ENCODE measurements around the gene PGAP2. TPM values are rescaled to one million over a fixed set of nuclear protein-coding genes. Genes with fewer than 3 reads are reported as not detected.

The PGAP2 gene
- total RNA-seq, 4 donors from 2014 or later, result 9.1 to 67.2 (median 53.7) TPM

DNA sequence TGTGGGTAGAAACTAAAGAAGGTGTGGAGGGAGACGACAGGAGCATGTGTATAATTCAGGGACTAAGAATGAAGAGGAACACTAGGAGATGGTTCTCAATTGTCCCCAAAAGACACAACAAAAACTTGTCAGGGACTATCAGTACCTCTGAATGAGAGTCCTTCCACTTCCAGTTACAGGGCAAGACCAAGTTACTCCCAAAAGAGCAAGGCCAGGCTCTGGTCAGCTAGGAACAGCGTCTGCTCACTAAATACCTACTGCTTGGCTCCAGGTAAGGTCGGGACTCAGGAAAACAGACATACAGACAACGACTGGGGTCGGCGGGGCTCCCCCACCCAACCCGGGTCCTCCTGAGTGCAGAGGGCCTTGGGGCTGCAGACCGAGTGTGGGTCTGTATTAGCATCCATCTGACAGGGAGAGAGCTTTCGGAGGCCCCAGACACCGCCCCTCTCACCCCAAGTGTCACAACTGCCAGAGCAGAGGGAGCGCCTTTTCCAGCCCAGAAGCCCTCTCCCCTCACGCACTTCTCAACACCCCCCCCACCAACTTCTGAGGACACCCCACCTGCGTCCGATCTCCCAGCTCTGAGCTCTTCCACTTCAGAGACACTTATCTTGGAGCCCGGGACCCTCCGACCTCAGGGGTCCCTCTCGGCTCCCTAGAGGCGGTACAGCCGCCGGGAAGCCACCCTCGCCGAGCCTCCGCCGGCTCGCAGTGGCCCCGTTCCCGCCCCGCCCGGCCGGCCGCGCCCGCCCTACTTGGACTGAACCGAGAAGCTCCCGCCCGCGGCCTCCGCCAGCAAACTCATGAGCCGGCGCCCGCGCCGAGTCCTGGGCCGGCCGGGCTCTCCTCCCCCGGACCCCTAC lies 31.9 kb downstream of the PGAP2 start:
- Histone ChIP-seq H3K27me3 (no peaks in the 10 kb centered on the region), H3K4me1 (peaks cover 0 to 44% (median 32%) of the 10 kb centered on the region in 4 donors), H3K9me3 (no peaks in the 10 kb centered on the region), H3K27ac (peak overlapping the region; percentile 93 to 99 (median 98)), H3K4me3 (peak overlapping the region; percentile 63 to 96 (median 84)), H3K36me3 (no peaks in the 10 kb centered on the region)
- DNase-seq, result peak in 2 of 3 donors; percentile 63 to 90
- TF ChIP-seq POLR2A (IDR thresholded peaks at IDR 0.05), result peak; percentile 55 to 73
- TF ChIP-seq, protein P1, sequence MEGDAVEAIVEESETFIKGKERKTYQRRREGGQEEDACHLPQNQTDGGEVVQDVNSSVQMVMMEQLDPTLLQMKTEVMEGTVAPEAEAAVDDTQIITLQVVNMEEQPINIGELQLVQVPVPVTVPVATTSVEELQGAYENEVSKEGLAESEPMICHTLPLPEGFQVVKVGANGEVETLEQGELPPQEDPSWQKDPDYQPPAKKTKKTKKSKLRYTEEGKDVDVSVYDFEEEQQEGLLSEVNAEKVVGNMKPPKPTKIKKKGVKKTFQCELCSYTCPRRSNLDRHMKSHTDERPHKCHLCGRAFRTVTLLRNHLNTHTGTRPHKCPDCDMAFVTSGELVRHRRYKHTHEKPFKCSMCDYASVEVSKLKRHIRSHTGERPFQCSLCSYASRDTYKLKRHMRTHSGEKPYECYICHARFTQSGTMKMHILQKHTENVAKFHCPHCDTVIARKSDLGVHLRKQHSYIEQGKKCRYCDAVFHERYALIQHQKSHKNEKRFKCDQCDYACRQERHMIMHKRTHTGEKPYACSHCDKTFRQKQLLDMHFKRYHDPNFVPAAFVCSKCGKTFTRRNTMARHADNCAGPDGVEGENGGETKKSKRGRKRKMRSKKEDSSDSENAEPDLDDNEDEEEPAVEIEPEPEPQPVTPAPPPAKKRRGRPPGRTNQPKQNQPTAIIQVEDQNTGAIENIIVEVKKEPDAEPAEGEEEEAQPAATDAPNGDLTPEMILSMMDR (IDR thresholded peaks at IDR 0.05), result no peak

GRCh38 chr11:3840870-3841425 lies 32.6 kb downstream of the PGAP2 start, which contains the start of gene RHOG:
RHOG (minus strand) TSS chr11:3840959; CDS start chr11:3828138, 12,821 bp downstream.
- TF ChIP-seq, protein P1 (IDR thresholded peaks at IDR 0.05), result no peak
- TF ChIP-seq POLR2A (IDR thresholded peaks at IDR 0.05), result no peak
- peak; percentile 81 to 92 (median 91) for DNase-seq

GRCh38 chr11:3841426-3842350 lies 33.3 kb downstream of the PGAP2 start:
- Histone ChIP-seq H3K4me1 (peaks cover 0 to 32% (median 19%) of the 10 kb centered on the region in 4 donors), H3K36me3 (no peaks in the 10 kb centered on the region), H3K27me3 (no peaks in the 10 kb centered on the region), H3K27ac (peak overlapping the region; percentile 93 to 99 (median 98)), H3K4me3 (peak overlapping the region; percentile 63 to 96 (median 84)), H3K9me3 (no peaks in the 10 kb centered on the region)
- peak; percentile 43 to 55 for TF ChIP-seq POLR2A (IDR thresholded peaks at IDR 0.05)
- TF ChIP-seq, protein P1 (IDR thresholded peaks at IDR 0.05), result peak; percentile 43 to 88 (median 80)
- DNase-seq, result peak; percentile 91 to 95 (median 92)

More at GRCh38 chr11:3840870-3841425, 32.6 kb downstream of the PGAP2 start, which contains the start of gene RHOG:
- Histone ChIP-seq H3K27me3 (no peaks in the 10 kb centered on the region), H3K36me3 (no peaks in the 10 kb centered on the region), H3K4me1 (peaks cover 0 to 37% (median 25%) of the 10 kb centered on the region in 4 donors), H3K9me3 (no peaks in the 10 kb centered on the region), H3K4me3 (peak within 1 kb of the TSS; percentile 63 to 96 (median 84)), H3K27ac (peak within 1 kb of the TSS; percentile 93 to 99 (median 98))

DNA sequence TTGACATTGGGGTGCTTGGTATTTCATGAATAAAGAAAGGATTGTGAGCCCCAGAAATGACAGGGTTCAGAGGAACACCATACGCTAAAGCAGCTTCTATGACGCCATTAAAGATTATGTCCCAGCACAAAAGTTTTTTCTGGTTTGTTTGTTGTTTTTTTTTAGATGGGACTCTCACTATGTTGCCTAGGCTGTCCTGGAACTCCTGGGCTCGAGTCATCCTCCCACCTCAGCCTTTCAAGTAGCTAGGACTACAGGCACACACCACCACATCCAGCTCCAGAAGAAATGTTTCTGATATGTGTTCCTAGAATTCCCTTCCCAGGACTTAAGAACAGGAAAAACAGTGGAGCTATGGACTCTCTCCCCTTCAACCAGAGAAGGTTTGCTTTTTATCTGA lies 35.0 kb downstream of the PGAP2 start:
- no peaks in the 10 kb centered on the region for H3K27me3 ChIP-seq
- no peak overlapping the region for H3K27ac ChIP-seq
- TF ChIP-seq, protein P1 (IDR thresholded peaks at IDR 0.05), result no peak
- TF ChIP-seq POLR2A (IDR thresholded peaks at IDR 0.05), result no peak
- no peak for DNase-seq
- H3K36me3 ChIP-seq, result no peaks in the 10 kb centered on the region
- H3K4me1 ChIP-seq, result peaks cover 0 to 20% (median 5%) of the 10 kb centered on the region in 4 donors
- H3K4me3 ChIP-seq, result no peak overlapping the region
- H3K9me3 ChIP-seq, result no peaks in the 10 kb centered on the region

DNA sequence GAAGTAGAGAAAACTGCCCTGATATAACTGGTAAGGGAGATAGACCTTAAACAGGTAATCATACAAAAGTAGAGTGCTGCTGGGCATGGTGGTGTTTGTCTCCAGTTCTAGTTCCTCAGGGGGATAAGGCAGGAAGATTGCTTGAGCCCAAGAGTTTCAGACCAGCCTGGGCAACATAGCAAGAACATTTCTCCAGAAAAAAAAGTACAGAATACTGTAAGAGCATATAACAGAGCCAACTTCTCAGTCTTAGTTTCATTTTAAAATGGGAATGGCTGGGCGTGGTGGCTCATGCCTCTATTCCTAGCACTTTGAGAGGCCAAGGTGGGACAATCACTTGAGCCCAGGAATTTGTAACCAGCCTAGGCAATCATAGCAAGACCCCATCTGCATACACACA lies 36.9 kb downstream of the PGAP2 start:
- H3K9me3 ChIP-seq, result no peaks in the 10 kb centered on the region
- H3K27me3 ChIP-seq, result no peaks in the 10 kb centered on the region
- H3K36me3 ChIP-seq, result no peaks in the 10 kb centered on the region
- H3K4me1 ChIP-seq, result peaks cover 0 to 7% (median 1%) of the 10 kb centered on the region in 4 donors
- TF ChIP-seq, protein P1 (IDR thresholded peaks at IDR 0.05), result no peak
- TF ChIP-seq POLR2A (IDR thresholded peaks at IDR 0.05), result no peak
- H3K27ac ChIP-seq, result no peak overlapping the region
- DNase-seq, result no peak
- H3K4me3 ChIP-seq, result no peak overlapping the region
